ENCODE measurements around the gene FKBP8. TPM values are rescaled to one million over a fixed set of nuclear protein-coding genes. Genes with fewer than 3 reads are reported as not detected.
"Not testable (repeated sequence)": the region's sequence is repeated elsewhere in the genome, so short reads cannot be mapped to it uniquely, and the experiment has no call there.

FKBP8 gene
- total RNA-seq, 2 experiments from 2014 or later: 167 to 168 TPM

- POLR2A ChIA-PET: interaction anchor here (0.6 to 4.2 kb wide), 13 partner anchors 14 to 348 kb away, joined by 3 to 34 read pairs (median 6); partner anchors contain the start of genes COPE, DDX49, ELL and FKBP8
- CTCF ChIA-PET: interaction anchor here (0.6 to 3.9 kb wide), 19 partner anchors 11 to 1494 kb away, joined by 3 to 41 read pairs (median 3); partner anchors contain the start of genes ELL and REX1BD
Observed at GRCh38 chr19:18571564-18572344, 28.4 kb upstream of the FKBP8 start, which contains the start of gene UBA52. Gene UBA52 (plus strand): TSS chr19:18571857. CDS start chr19:18573301, 1,444 bp downstream.

- ChIA-PET CTCF (interaction anchor here (0.7 to 1.6 kb wide), 2 partner anchors 16 to 26 kb away, joined by 3 to 5 read pairs; no protein-coding TSS in a partner anchor), POLR2A (interaction anchor here (0.6 to 0.7 kb wide), 2 partner anchors 9 to 151 kb away, joined by 6 to 7 read pairs; no protein-coding TSS in a partner anchor)
Observed at GRCh38 chr19:18568367-18568766, 25.0 kb upstream of the FKBP8 start.

- POLR2A ChIA-PET: no interaction called here
- CTCF ChIA-PET: interaction anchor here (0.7 to 1.6 kb wide), 3 partner anchors 27 to 285 kb away, joined by 3 to 4 read pairs (median 3); no protein-coding TSS in a partner anchor
Observed at GRCh38 chr19:18566953-18567352, 23.6 kb upstream of the FKBP8 start.

GRCh38 chr19:18562086-18562485, 18.7 kb upstream of the FKBP8 start:
- CTCF ChIA-PET: interaction anchor here (1.2 kb wide), 1 partner anchor 111 kb away, joined by 3 read pairs; no protein-coding TSS in a partner anchor
- POLR2A ChIA-PET: no interaction called here

- ChIA-PET CTCF (interaction anchor here (1.0 to 1.9 kb wide), 2 partner anchors 12 to 29 kb away, joined by 3 to 9 read pairs; partner anchors contain the start of genes REX1BD and UBA52), POLR2A (interaction anchor here (3.5 kb wide), 1 partner anchor 11 kb away, joined by 28 read pairs; the partner anchor contains the start of gene UBA52)
Observed at GRCh38 chr19:18559685-18560084, 16.3 kb upstream of the FKBP8 start.

GRCh38 chr19:18558604-18559003, 15.2 kb upstream of the FKBP8 start:
- POLR2A ChIA-PET: interaction anchor here (0.5 to 3.5 kb wide), 6 partner anchors 12 to 49 kb away, joined by 3 to 28 read pairs (median 9); partner anchors contain the start of genes ELL and UBA52
- CTCF ChIA-PET: interaction anchor here (0.7 to 1.9 kb wide), 6 partner anchors 13 to 279 kb away, joined by 3 to 12 read pairs (median 4); partner anchors contain the start of genes REX1BD and UBA52

- POLR2A ChIA-PET: interaction anchor here (0.5 to 3.5 kb wide), 9 partner anchors 13 to 84 kb away, joined by 3 to 28 read pairs (median 6); partner anchors contain the start of genes ELL, REX1BD and UBA52
- CTCF ChIA-PET: interaction anchor here (0.7 to 1.9 kb wide), 6 partner anchors 13 to 279 kb away, joined by 3 to 12 read pairs (median 4); partner anchors contain the start of gene REX1BD
Observed at GRCh38 chr19:18558202-18558555, 14.8 kb upstream of the FKBP8 start.

- CTCF ChIA-PET: interaction anchor here (0.6 to 1.9 kb wide), 8 partner anchors 12 to 307 kb away, joined by 3 to 12 read pairs (median 4); partner anchors contain the start of gene REX1BD
Observed at GRCh38 chr19:18557411-18558201, 14.2 kb upstream of the FKBP8 start, which contains the start of gene KXD1. Gene KXD1 (plus strand): TSS chr19:18557870. CDS start chr19:18562057, 4,187 bp downstream.

GRCh38 chr19:18551631-18552030, 8.3 kb upstream of the FKBP8 start:
- POLR2A ChIA-PET: no interaction called here

More at GRCh38 chr19:18557411-18558201, 14.2 kb upstream of the FKBP8 start, which contains the start of gene KXD1:
- POLR2A ChIA-PET: interaction anchor here (0.8 to 3.5 kb wide), 8 partner anchors 10 to 84 kb away, joined by 3 to 28 read pairs (median 4); partner anchors contain the start of genes ELL, REX1BD and UBA52

GRCh38 chr19:18543814-18544475, 572 bp upstream of the FKBP8 start:
- ChIA-PET CTCF (interaction anchor here (0.7 to 1.6 kb wide), 6 partner anchors 22 to 282 kb away, joined by 3 to 9 read pairs (median 4); partner anchors contain the start of genes ELL, REX1BD and UBA52), POLR2A (interaction anchor here (1.0 to 2.2 kb wide), 3 partner anchors 13 to 28 kb away, joined by 4 to 12 read pairs (median 9); partner anchors contain the start of genes ELL, KXD1 and UBA52)

More at GRCh38 chr19:18551631-18552030, 8.3 kb upstream of the FKBP8 start:
- CTCF ChIA-PET: interaction anchor here (1.1 to 1.5 kb wide), 2 partner anchors 17 to 101 kb away, joined by 4 to 5 read pairs; no protein-coding TSS in a partner anchor

- POLR2A ChIA-PET: interaction anchor here (0.8 to 1.0 kb wide), 2 partner anchors 20 to 29 kb away, joined by 3 to 9 read pairs; partner anchors contain the start of gene UBA52
- CTCF ChIA-PET: no interaction called here
Observed at GRCh38 chr19:18541992-18542940, 1.1 kb downstream of the FKBP8 start.

- POLR2A ChIA-PET: no interaction called here
- CTCF ChIA-PET: interaction anchor here (0.9 kb wide), 1 partner anchor 15 kb away, joined by 4 read pairs; no protein-coding TSS in a partner anchor
Observed at GRCh38 chr19:18541258-18541991, 1.9 kb downstream of the FKBP8 start.

- CTCF ChIA-PET: interaction anchor here (1.2 to 1.8 kb wide), 2 partner anchors 16 to 53 kb away, joined by 3 to 4 read pairs; no protein-coding TSS in a partner anchor
- POLR2A ChIA-PET: not testable (repeated sequence)
Observed at GRCh38 chr19:18540200-18540599, 3.2 kb downstream of the FKBP8 start.

- ChIA-PET POLR2A (no interaction called here), CTCF (interaction anchor here (1.8 kb wide), 1 partner anchor 54 kb away, joined by 4 read pairs; no protein-coding TSS in a partner anchor)
Observed at GRCh38 chr19:18539372-18539771, 4.0 kb downstream of the FKBP8 start.

GRCh38 chr19:18538115-18538514, 5.3 kb downstream of the FKBP8 start:
- ChIA-PET POLR2A (no interaction called here), CTCF (interaction anchor here (1.8 kb wide), 1 partner anchor 56 kb away, joined by 4 read pairs; no protein-coding TSS in a partner anchor)

- CTCF ChIA-PET: no interaction called here
- POLR2A ChIA-PET: no interaction called here
Observed at GRCh38 chr19:18537431-18537830, 5.9 kb downstream of the FKBP8 start.

Measured in activated CD8-positive, alpha-beta memory T cell treated with anti-CD3 and anti-CD28 coated beads for 36 hours (primary cell).